Measurements from ENCODE around the gene ANGPTL2. TPM values are rescaled to one million over a fixed set of nuclear protein-coding genes. Genes with fewer than 3 reads are reported as not detected.

ANGPTL2 gene
- total and polyA plus RNA-seq, 5 donors: 26.7 to 69.5 (median 38.7) TPM

- no peaks in the 10 kb centered on the region for H3K9me3 ChIP-seq (ENCODE audit: control insufficient read depth, low read length)
- no peaks in the 10 kb centered on the region for H3K27me3 ChIP-seq (ENCODE audit: control insufficient read depth, insufficient read depth)
- H3K4me3 ChIP-seq (ENCODE audit: low read length): no peak overlapping the region
- ATAC-seq: peak in 1 of 2 donors; percentile 34
- peaks cover 30% of the 10 kb centered on the region for H3K4me1 ChIP-seq (ENCODE audit: control insufficient read depth, insufficient read depth, low read length)
- WGBS: 74% methylated on average over 3 of the region's 3 CpGs
- intact Hi-C loops (cut with DNase I): no loop called here
- H3K27ac ChIP-seq (ENCODE audit: low read length): no peak overlapping the region
- peak in 2 of 3 donors; percentile 61 to 76 for DNase-seq
Observed at GRCh38 chr9:127112735-127113161, 9.7 kb downstream of the ANGPTL2 start.

DNA sequence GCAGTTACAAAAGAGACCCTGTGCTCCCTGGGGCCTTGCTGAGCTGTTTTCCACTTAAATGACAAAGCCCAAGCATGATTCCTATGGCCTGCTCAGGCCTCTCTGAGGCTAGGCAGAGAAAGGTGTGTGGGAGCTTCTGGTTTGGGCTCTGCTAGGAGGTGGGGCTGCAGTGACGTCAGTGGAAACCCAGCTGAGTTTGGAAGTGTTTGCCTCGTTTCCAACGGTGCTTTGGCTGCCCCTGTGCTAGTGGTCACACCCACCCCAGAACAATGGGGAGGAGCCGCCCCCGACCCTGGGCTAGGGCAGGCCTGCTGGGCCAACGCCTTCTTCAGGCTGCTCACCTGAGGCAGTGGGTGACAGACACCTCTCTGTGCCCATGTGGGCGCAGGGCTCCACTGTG, 10.4 kb downstream of the ANGPTL2 start:
- H3K27ac ChIP-seq (ENCODE audit: low read length): no peak overlapping the region

GRCh38 chr9:127109212-127109711, 13.2 kb downstream of the ANGPTL2 start:
- 54% methylated on average over 5 of the region's 5 CpGs for WGBS
- ATAC-seq: peak in 1 of 2 donors; percentile 39

More for the DNA sequence above, 10.4 kb downstream of the ANGPTL2 start:
- WGBS: 50% methylated on average over 7 of the region's 7 CpGs
- Histone ChIP-seq H3K4me1 (ENCODE audit: control insufficient read depth, insufficient read depth, low read length) (peaks cover 30% of the 10 kb centered on the region), H3K9me3 (ENCODE audit: control insufficient read depth, low read length) (no peaks in the 10 kb centered on the region), H3K4me3 (ENCODE audit: low read length) (no peak overlapping the region), H3K27me3 (ENCODE audit: control insufficient read depth, insufficient read depth) (no peaks in the 10 kb centered on the region)
- peak; percentile 81 to 87 (median 82) for DNase-seq
- ATAC-seq: peak; percentile 43 to 83
- intact Hi-C loops (cut with DNase I): no loop called here

GRCh38 chr9:127107929-127108876, 14.2 kb downstream of the ANGPTL2 start:
- H3K4me1 ChIP-seq (ENCODE audit: control insufficient read depth, insufficient read depth, low read length): peaks cover 32% of the 10 kb centered on the region
- no peaks in the 10 kb centered on the region for H3K27me3 ChIP-seq (ENCODE audit: control insufficient read depth, insufficient read depth)
- DNase-seq (peak in 1 of 3 donors; percentile 63), ATAC-seq (no peak)
- no peak overlapping the region for H3K4me3 ChIP-seq (ENCODE audit: low read length)
- intact Hi-C loops (cut with DNase I): no loop called here
- WGBS: 90% methylated on average over 38 of the region's 38 CpGs
- no peaks in the 10 kb centered on the region for H3K9me3 ChIP-seq (ENCODE audit: control insufficient read depth, low read length)
- H3K27ac ChIP-seq (ENCODE audit: low read length): no peak overlapping the region

More at GRCh38 chr9:127109212-127109711, 13.2 kb downstream of the ANGPTL2 start:
- H3K4me1 ChIP-seq (ENCODE audit: control insufficient read depth, insufficient read depth, low read length): peaks cover 30% of the 10 kb centered on the region
- no peaks in the 10 kb centered on the region for H3K27me3 ChIP-seq (ENCODE audit: control insufficient read depth, insufficient read depth)
- peak overlapping the region; percentile 15 for H3K27ac ChIP-seq (ENCODE audit: low read length)
- intact Hi-C loops (cut with DNase I): no loop called here
- DNase-seq: no peak
- H3K9me3 ChIP-seq (ENCODE audit: control insufficient read depth, low read length): no peaks in the 10 kb centered on the region
- H3K4me3 ChIP-seq (ENCODE audit: low read length): no peak overlapping the region

GRCh38 chr9:127107171-127107928, 15.1 kb downstream of the ANGPTL2 start:
- no peak overlapping the region for H3K4me3 ChIP-seq (ENCODE audit: low read length)
- H3K4me1 ChIP-seq (ENCODE audit: control insufficient read depth, insufficient read depth, low read length): peaks cover 24% of the 10 kb centered on the region
- ATAC-seq (no peak), DNase-seq (no peak)
- H3K27ac ChIP-seq (ENCODE audit: low read length): no peak overlapping the region
- no peaks in the 10 kb centered on the region for H3K27me3 ChIP-seq (ENCODE audit: control insufficient read depth, insufficient read depth)
- no peaks in the 10 kb centered on the region for H3K9me3 ChIP-seq (ENCODE audit: control insufficient read depth, low read length)
- intact Hi-C loops (cut with DNase I): no loop called here
- WGBS: 63% methylated on average over 11 of the region's 11 CpGs

DNA sequence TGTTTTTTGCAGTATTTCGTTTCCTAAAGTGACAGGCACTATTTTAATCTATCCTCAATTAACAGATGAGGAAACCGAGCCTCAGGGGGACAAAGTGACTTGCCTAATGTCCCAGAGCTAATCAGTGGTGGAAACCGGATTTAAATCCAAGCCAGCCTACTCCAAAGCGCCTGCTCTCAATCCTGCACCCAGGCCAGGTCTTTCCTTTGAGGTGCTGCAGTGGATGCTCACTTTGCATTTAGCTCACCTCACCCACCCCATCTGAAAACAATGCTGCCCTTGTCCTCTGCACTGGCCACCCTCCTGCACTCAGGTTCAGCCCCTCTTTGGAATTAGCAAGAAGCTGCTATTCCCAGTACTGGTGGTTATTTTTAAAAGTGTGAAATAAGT, 16.0 kb downstream of the ANGPTL2 start:
- no peak for ATAC-seq
- peaks cover 20% of the 10 kb centered on the region for H3K4me1 ChIP-seq (ENCODE audit: control insufficient read depth, insufficient read depth, low read length)
- DNase-seq: no peak
- no peak overlapping the region for H3K27ac ChIP-seq (ENCODE audit: low read length)
- 80% methylated on average over 4 of the region's 4 CpGs for WGBS
- intact Hi-C loops (cut with DNase I): no loop called here
- H3K4me3 ChIP-seq (ENCODE audit: low read length): no peak overlapping the region
- no peaks in the 10 kb centered on the region for H3K9me3 ChIP-seq (ENCODE audit: control insufficient read depth, low read length)
- H3K27me3 ChIP-seq (ENCODE audit: control insufficient read depth, insufficient read depth): no peaks in the 10 kb centered on the region

DNA sequence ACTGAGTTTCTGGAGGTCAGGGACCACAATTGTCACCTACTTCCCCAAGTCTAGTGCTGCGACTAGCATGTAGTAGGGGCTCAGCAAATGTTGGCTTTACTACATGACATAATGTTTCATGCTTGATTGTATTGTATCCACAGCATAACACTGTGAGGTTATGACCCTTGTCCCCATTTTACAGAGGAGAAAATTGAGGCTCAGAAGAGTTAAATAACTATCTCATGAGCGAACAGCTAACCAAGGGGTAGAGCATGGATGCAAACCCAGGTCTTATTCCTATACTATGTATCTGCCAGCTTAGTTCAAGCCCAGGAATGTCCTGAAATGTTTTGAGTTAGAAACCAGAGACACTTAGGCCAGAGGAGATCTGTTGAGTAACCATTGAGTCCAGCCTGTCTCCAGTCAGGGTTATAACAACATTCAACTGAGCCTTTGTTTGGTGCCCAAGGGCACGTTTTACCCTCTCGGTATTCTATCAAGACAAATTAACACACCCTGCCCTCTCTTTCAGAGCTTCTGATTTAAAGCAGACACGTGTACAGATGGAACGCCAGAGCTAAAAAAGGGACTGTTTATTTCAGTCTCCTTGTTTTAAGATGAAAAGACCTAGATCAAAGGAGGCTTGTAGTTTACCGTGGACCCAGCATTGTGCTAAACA, 16.5 kb downstream of the ANGPTL2 start:
- 85% methylated on average over 7 of the region's 7 CpGs for WGBS
- intact Hi-C loops (cut with DNase I): no loop called here
- Histone ChIP-seq H3K27me3 (ENCODE audit: control insufficient read depth, insufficient read depth) (no peaks in the 10 kb centered on the region), H3K4me3 (ENCODE audit: low read length) (no peak overlapping the region), H3K9me3 (ENCODE audit: control insufficient read depth, low read length) (no peaks in the 10 kb centered on the region), H3K27ac (ENCODE audit: low read length) (no peak overlapping the region), H3K4me1 (ENCODE audit: control insufficient read depth, insufficient read depth, low read length) (peaks cover 17% of the 10 kb centered on the region)
- no peak for ATAC-seq
- no peak for DNase-seq

DNA sequence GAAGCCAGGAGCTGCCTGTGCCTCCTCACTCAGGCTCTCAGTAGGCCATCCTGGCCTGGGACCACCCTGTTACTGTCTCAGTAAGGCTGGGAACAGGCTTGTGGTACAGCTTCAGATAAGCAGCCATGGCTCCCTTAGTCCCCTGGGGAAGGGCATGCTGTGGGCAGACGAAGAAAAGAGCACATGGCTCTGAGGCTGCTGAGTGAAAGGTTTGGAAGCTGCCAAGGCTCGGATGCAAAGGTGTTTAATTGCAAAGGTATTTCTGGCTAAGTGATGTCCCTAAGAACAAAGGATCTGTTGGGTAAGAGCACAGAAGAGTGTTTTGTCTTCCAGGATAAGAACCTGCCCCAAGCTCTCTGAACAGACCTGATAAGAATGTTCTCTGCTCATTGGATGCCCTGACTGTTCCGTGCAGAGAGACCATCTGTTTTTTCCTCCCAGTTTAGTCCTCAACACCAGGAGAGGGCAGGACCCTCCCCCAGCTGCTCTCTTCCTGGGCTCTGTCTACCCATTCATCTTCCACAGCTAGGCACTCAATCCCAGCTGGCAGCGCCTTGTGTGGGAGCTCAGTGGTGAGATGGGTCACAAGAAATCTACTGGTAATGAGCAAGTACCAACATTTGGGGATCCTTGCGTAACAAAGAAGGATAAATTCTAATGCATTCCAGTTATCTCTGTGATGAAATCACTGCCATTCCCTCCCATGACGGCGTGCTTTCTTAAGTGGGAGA, 17.7 kb downstream of the ANGPTL2 start:
- DNase-seq (peak in 1 of 3 donors; percentile 81), ATAC-seq (peak; percentile 43 to 73)
- intact Hi-C loops (cut with DNase I): no loop called here
- Histone ChIP-seq H3K27ac (ENCODE audit: low read length) (peak overlapping the region; percentile 36), H3K4me1 (ENCODE audit: control insufficient read depth, insufficient read depth, low read length) (peaks cover 13% of the 10 kb centered on the region), H3K27me3 (ENCODE audit: control insufficient read depth, insufficient read depth) (no peaks in the 10 kb centered on the region), H3K4me3 (ENCODE audit: low read length) (no peak overlapping the region), H3K9me3 (ENCODE audit: control insufficient read depth, low read length) (no peaks in the 10 kb centered on the region)
- 83% methylated on average over 7 of the region's 7 CpGs for WGBS

- no peak overlapping the region for H3K4me3 ChIP-seq (ENCODE audit: low read length)
- intact Hi-C loops (cut with DNase I): no loop called here
- peaks cover 9% of the 10 kb centered on the region for H3K4me1 ChIP-seq (ENCODE audit: control insufficient read depth, insufficient read depth, low read length)
- H3K27me3 ChIP-seq (ENCODE audit: control insufficient read depth, insufficient read depth): no peaks in the 10 kb centered on the region
- no peak for DNase-seq
- no peak overlapping the region for H3K27ac ChIP-seq (ENCODE audit: low read length)
- no peaks in the 10 kb centered on the region for H3K9me3 ChIP-seq (ENCODE audit: control insufficient read depth, low read length)
- no peak for ATAC-seq
- WGBS: 89% methylated on average over 2 of the region's 2 CpGs
Observed at GRCh38 chr9:127102788-127103187, 19.6 kb downstream of the ANGPTL2 start.

GRCh38 chr9:127102176-127102575, 20.3 kb downstream of the ANGPTL2 start:
- intact Hi-C loops (cut with DNase I): no loop called here
- no peak overlapping the region for H3K27ac ChIP-seq (ENCODE audit: low read length)
- no peak for DNase-seq
- no peak for ATAC-seq
- H3K4me1 ChIP-seq (ENCODE audit: control insufficient read depth, insufficient read depth, low read length): peaks cover 9% of the 10 kb centered on the region
- H3K27me3 ChIP-seq (ENCODE audit: control insufficient read depth, insufficient read depth): no peaks in the 10 kb centered on the region
- no peaks in the 10 kb centered on the region for H3K9me3 ChIP-seq (ENCODE audit: control insufficient read depth, low read length)
- no peak overlapping the region for H3K4me3 ChIP-seq (ENCODE audit: low read length)

Data from right cardiac atrium (tissue), 5 donors.